Measurements from ENCODE around the gene REV1. TPM values are rescaled to one million over a fixed set of nuclear protein-coding genes. Genes with fewer than 3 reads are reported as not detected.
"Not testable (repeated sequence)": the region's sequence is repeated elsewhere in the genome, so short reads cannot be mapped to it uniquely, and the experiment has no call there.

Gene REV1
- total RNA-seq, 4 donors from 2014 or later, result 54.7 to 84.4 (median 68.8) TPM

GRCh38 chr2:99365661-99366060, 124.2 kb downstream of the REV1 start:
- H3K27ac ChIP-seq, result no peak overlapping the region
- no peak for TF ChIP-seq POLR2A (IDR thresholded peaks at IDR 0.05)
- no peak for TF ChIP-seq CTCF (IDR thresholded peaks at IDR 0.05)
- no peaks in the 10 kb centered on the region for H3K9me3 ChIP-seq
- no peaks in the 10 kb centered on the region for H3K4me1 ChIP-seq
- DNase-seq, result no peak
- peaks cover 37 to 57% of the 10 kb centered on the region in 2 donors for H3K36me3 ChIP-seq
- 46 to 96% methylated on average over 1 to 2 of the region's 2 CpGs for WGBS, 2 donors
- no peaks in the 10 kb centered on the region for H3K27me3 ChIP-seq
- intact Hi-C loops (cut with DNase I), result no loop called here
- H3K4me3 ChIP-seq (replicated peaks in 1 of 3), result no peak overlapping the region

- no peaks in the 10 kb centered on the region for H3K9me3 ChIP-seq
- intact Hi-C loops (cut with DNase I), result no loop called here
- DNase-seq, result no peak
Observed at GRCh38 chr2:99356853-99357252, 133.0 kb downstream of the REV1 start.

GRCh38 chr2:99354825-99355224, 135.0 kb downstream of the REV1 start:
- H3K27ac ChIP-seq; intact Hi-C loops (cut with DNase I); H3K4me3 ChIP-seq (replicated peaks in 1 of 3); H3K27me3 ChIP-seq; H3K9me3 ChIP-seq; H3K4me1 ChIP-seq; H3K36me3 ChIP-seq; DNase-seq: not testable (repeated sequence)
- WGBS, 2 donors, result 97 to 98% methylated on average over 8 of the region's 8 CpGs

More at GRCh38 chr2:99356853-99357252, 133.0 kb downstream of the REV1 start:
- no peaks in the 10 kb centered on the region for H3K27me3 ChIP-seq
- H3K4me1 ChIP-seq, result no peaks in the 10 kb centered on the region
- TF ChIP-seq CTCF (IDR thresholded peaks at IDR 0.05) (no peak), POLR2A (IDR thresholded peaks at IDR 0.05) (no peak)
- H3K27ac ChIP-seq, result no peak overlapping the region
- H3K36me3 ChIP-seq, result no peaks in the 10 kb centered on the region
- no peak overlapping the region for H3K4me3 ChIP-seq (replicated peaks in 1 of 3)

- no peak for TF ChIP-seq CTCF (IDR thresholded peaks at IDR 0.05)
- TF ChIP-seq POLR2A (IDR thresholded peaks at IDR 0.05), result no peak
- Histone ChIP-seq H3K27ac (no peak overlapping the region), H3K4me3 (replicated peaks in 1 of 3) (no peak overlapping the region), H3K27me3 (no peaks in the 10 kb centered on the region), H3K36me3 (no peaks in the 10 kb centered on the region), H3K9me3 (no peaks in the 10 kb centered on the region), H3K4me1 (peaks cover 0 to 1% of the 10 kb centered on the region in 2 donors)
- no peak for DNase-seq
- intact Hi-C loops (cut with DNase I), result no loop called here
- 97 to 98% methylated on average over 1 of the region's 1 CpG for WGBS, 2 donors
Observed at GRCh38 chr2:99354070-99354469, 135.7 kb downstream of the REV1 start.

Other genes starting within 250 kb of the REV1 start
- not detected for gene LYG2, start 234.4 kb downstream of the REV1 start, total RNA-seq
- gene LYG1, start 188.8 kb downstream of the REV1 start, total RNA-seq, result 1 to 10 TPM in 2 of 4 donors, under 1 TPM in 1, not detected in 1; 0.40 to 2.0 (median 1.8) TPM
- gene TXNDC9, start 153.7 kb downstream of the REV1 start, total RNA-seq, result 10 to 100 TPM; 36.7 to 56.0 (median 49.7) TPM
- 10 to 100 TPM; 24.8 to 36.9 (median 29.8) TPM for gene EIF5B, start 152.6 kb downstream of the REV1 start, total RNA-seq

Measured in thyroid gland (tissue), 4 donors.